DOHH2 (cell line): ENCODE results near the gene BCAS1.

Experiments used
- H3F3A ChIP-seq: fragments of 200-600 bp; sonication (generic), shearing (Covaris generic); 2 replicates; pipeline ENCODE4 v1.6.0; 2016; ENCODE audit warnings: antibody characterized with exemption, mild to moderate bottlenecking; ENCODE audit not compliant: control insufficient read depth, insufficient read depth
- H3K27ac ChIP-seq: fragments of 200-600 bp; sonication (generic); 2 replicates; pipeline ENCODE4 v1.5.1; 2014; ENCODE audit warnings: low read depth, mild to moderate bottlenecking, low read length, moderate library complexity
- H3K27me3 ChIP-seq: fragments of 200-600 bp; sonication (generic); 2 replicates; pipeline ENCODE4 v1.6.1; 2014; ENCODE audit warnings: mild to moderate bottlenecking, low read length, mixed read lengths; ENCODE audit not compliant: control insufficient read depth
- H3K36me3 ChIP-seq: fragments of 200-600 bp; sonication (generic); 2 replicates; pipeline ENCODE4 v1.6.1; 2014; ENCODE audit warnings: mild to moderate bottlenecking, low read length, moderate library complexity, mixed read lengths; ENCODE audit not compliant: control insufficient read depth
- H3K4me1 ChIP-seq: fragments of 200-600 bp; sonication (generic); 2 replicates; pipeline ENCODE4 v1.6.1; 2014; ENCODE audit warnings: mild to moderate bottlenecking, low read length, mixed read lengths; ENCODE audit not compliant: control insufficient read depth
- H3K4me2 ChIP-seq: fragments of 200-600 bp; sonication (generic); 2 replicates; pipeline ENCODE4 v1.6.0; 2014; ENCODE audit warnings: mild to moderate bottlenecking, low read length, moderate library complexity
- H3K4me3 ChIP-seq: fragments of 200-600 bp; sonication (generic); 2 replicates; pipeline ENCODE4 v1.5.1; 2014; ENCODE audit warnings: mild to moderate bottlenecking, low read length, mixed read lengths
- H3K79me2 ChIP-seq: fragments of 200-600 bp; sonication (generic); 2 replicates; pipeline ENCODE4 v1.6.1; 2014; ENCODE audit warnings: mild to moderate bottlenecking, low read length, mixed read lengths; ENCODE audit not compliant: control insufficient read depth
- H3K9me2 ChIP-seq: fragments of 200-600 bp; sonication (generic); replicated peaks from 2 replicates; pipeline ENCODE4 v1.6.1; 2014; ENCODE audit warnings: mild to moderate bottlenecking, low read length, mixed read lengths; ENCODE audit not compliant: control insufficient read depth
- H3K9me3 ChIP-seq: fragments of 200-600 bp; sonication (generic); 2 replicates; pipeline ENCODE4 v1.6.1; 2014; ENCODE audit warnings: antibody characterized with exemption, low read length, mixed read lengths; ENCODE audit not compliant: control insufficient read depth, insufficient read depth
- H4K20me1 ChIP-seq: fragments of 200-600 bp; sonication (generic); 2 replicates; pipeline ENCODE4 v1.6.0; 2014; ENCODE audit warnings: low read depth, mild to moderate bottlenecking, antibody characterized with exemption, low read length, moderate library complexity; ENCODE audit not compliant: control insufficient read depth, insufficient read depth
- CTCF ChIP-seq: fragments of 200-600 bp; sonication (generic); IDR thresholded peaks from one replicate; pipeline ENCODE4 v1.5.1; 2014; ENCODE audit warnings: antibody characterized with exemption, mild to moderate bottlenecking, low read depth, low read length; ENCODE audit not compliant: poor library complexity, severe bottlenecking
- EZH2phosphoT487 ChIP-seq: fragments of 200-600 bp; sonication (generic); IDR thresholded peaks from 2 replicates; pipeline ENCODE4 v1.6.1; 2017; ENCODE audit warnings: borderline replicate concordance, mild to moderate bottlenecking, antibody characterized with exemption, low read length, moderate library complexity, mixed read lengths

BCAS1 gene

DNA sequence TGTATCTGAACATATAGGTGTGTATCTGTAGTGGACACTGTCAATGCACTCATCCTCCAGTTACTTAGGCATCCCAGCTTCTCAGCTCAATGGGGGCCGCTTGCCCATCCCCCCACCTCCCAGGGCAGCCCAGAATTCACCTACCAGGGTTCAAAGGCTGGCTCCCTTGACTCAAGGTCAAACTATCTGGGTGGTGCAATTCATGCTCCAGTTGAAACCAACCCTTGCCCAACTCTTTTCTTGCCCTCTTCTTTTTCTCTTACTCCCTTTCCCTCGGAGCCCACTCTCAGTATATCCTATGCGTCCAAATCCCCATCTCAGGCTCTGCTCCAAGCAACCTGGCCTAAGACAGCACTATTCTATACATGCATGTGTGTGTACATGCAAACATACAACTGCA lies 127.4 kb downstream of the BCAS1 start:
- H3K79me2 ChIP-seq: no peaks in the 10 kb centered on the region
- no peak overlapping the region; the same call in 1 of the 2 replicates for H3K4me2 ChIP-seq
- no peak overlapping the region for H3K27ac ChIP-seq
- H3K36me3 ChIP-seq: no peaks in the 10 kb centered on the region
- H3K4me1 ChIP-seq: peaks cover 63% of the 10 kb centered on the region
- H3K9me2 ChIP-seq: no peaks in the 10 kb centered on the region
- no peaks in the 10 kb centered on the region for H3K27me3 ChIP-seq
- H4K20me1 ChIP-seq: no peaks in the 10 kb centered on the region
- 0 out of 2 replicates have a peak, but pooled peaks cover 2% of the 10 kb centered on the region for H3F3A ChIP-seq
- no peak for TF ChIP-seq CTCF
- no peak overlapping the region for H3K4me3 ChIP-seq
- no peaks in the 10 kb centered on the region for H3K9me3 ChIP-seq

GRCh38 chr20:53942472-53942816 lies 128.0 kb downstream of the BCAS1 start:
- peaks cover 67% of the 10 kb centered on the region for H3K4me1 ChIP-seq
- no peaks in the 10 kb centered on the region for H3K36me3 ChIP-seq
- H3K27ac ChIP-seq: peak overlapping the region; percentile 23
- H3K9me2 ChIP-seq: no peaks in the 10 kb centered on the region
- H3K4me2 ChIP-seq: peak overlapping the region; percentile 61
- no peaks in the 10 kb centered on the region for H3K27me3 ChIP-seq
- no peak for TF ChIP-seq EZH2phosphoT487
- H3K4me3 ChIP-seq: peak overlapping the region; percentile 1; the same call in 1 of the 2 replicates
- H4K20me1 ChIP-seq: no peaks in the 10 kb centered on the region
- no peaks in the 10 kb centered on the region for H3K79me2 ChIP-seq
- 0 out of 2 replicates have a peak, but pooled peaks cover 2% of the 10 kb centered on the region for H3F3A ChIP-seq
- H3K9me3 ChIP-seq: no peaks in the 10 kb centered on the region

- Histone ChIP-seq H3K27me3 (no peaks in the 10 kb centered on the region), H3K4me1 (peaks cover 69% of the 10 kb centered on the region), H3K27ac (peak overlapping the region; percentile 23), H3K4me2 (peak overlapping the region; percentile 61), H3K9me2 (no peaks in the 10 kb centered on the region), H3K79me2 (no peaks in the 10 kb centered on the region), H3F3A (0 out of 2 replicates have a peak, but pooled peaks cover 2% of the 10 kb centered on the region), H3K36me3 (no peaks in the 10 kb centered on the region), H3K9me3 (no peaks in the 10 kb centered on the region), H3K4me3 (peak overlapping the region; percentile 1), H4K20me1 (no peaks in the 10 kb centered on the region)
- TF ChIP-seq CTCF (no peak), EZH2phosphoT487 (no peak)
Observed at GRCh38 chr20:53941680-53942471, 128.5 kb downstream of the BCAS1 start.

DNA sequence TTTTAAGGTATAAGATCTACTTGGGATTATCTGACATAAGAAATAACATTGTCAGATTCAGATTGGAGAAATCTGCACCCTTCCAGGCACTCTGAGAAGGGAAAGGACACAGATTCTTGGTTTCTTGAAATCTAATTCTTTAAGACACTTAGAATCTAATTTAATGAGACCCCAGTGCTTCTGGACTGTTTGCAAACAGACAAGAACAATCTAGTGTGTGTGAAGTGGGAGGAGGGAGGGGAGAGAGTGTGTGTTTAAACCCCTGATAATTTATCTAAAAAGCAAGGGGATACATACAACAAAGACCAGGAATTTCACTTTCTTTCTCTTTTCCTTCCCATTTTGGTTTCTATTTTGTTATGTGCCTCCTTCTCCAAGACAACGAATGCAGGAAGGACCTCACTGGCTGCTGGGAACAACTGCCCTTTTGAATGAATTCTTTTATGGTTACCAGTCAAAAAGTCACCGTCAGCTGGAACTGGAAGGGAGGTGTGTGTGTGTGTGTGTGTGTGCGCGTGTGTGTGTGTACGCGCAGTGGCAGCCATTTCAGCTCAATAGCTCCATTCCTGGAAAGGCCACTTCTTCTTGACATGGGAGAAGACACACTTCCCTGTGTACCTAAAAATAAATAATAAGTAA lies 129.4 kb downstream of the BCAS1 start:
- no peaks in the 10 kb centered on the region for H4K20me1 ChIP-seq
- H3K4me3 ChIP-seq: no peak overlapping the region
- H3K9me2 ChIP-seq: no peaks in the 10 kb centered on the region
- TF ChIP-seq CTCF (no peak), EZH2phosphoT487 (no peak)
- H3K27me3 ChIP-seq: no peaks in the 10 kb centered on the region
- H3K79me2 ChIP-seq: no peaks in the 10 kb centered on the region
- H3K4me2 ChIP-seq: peak overlapping the region; percentile 41
- H3K9me3 ChIP-seq: no peaks in the 10 kb centered on the region
- H3K27ac ChIP-seq: no peak overlapping the region
- no peaks in the 10 kb centered on the region for H3K36me3 ChIP-seq
- peaks cover 3% of the 10 kb centered on the region for H3F3A ChIP-seq
- H3K4me1 ChIP-seq: peaks cover 77% of the 10 kb centered on the region
